ENCODE results near the gene RCL1. TPM values are rescaled to one million over a fixed set of nuclear protein-coding genes. Genes with fewer than 3 reads are reported as not detected.

RCL1 gene
- total RNA-seq = 5.6 and 17.5 TPM in 2 replicates

GRCh38 chr9:4792572-4793458, at the start of gene RCL1:
RCL1 (plus strand) TSS chr9:4792944; CDS start chr9:4793092, 148 bp downstream.

Other genes starting within 250 kb of the RCL1 start
- 3.4 and 6.6 TPM in 2 replicates for gene PLPP6, start 130.7 kb upstream of the RCL1 start, total RNA-seq
- 0.16 TPM in 1 of 2 replicates, not detected in the other for gene SPATA6L, start 126.5 kb upstream of the RCL1 start, total RNA-seq
- gene CDC37L1, start 113.4 kb upstream of the RCL1 start, total RNA-seq = 7.2 and 23.5 TPM in 2 replicates
- gene AK3, start 51.7 kb upstream of the RCL1 start, total RNA-seq = 46.6 and 68.2 TPM in 2 replicates
- 4.7 and 10.9 TPM in 2 replicates for gene JAK2, start 192.3 kb downstream of the RCL1 start, total RNA-seq